Prostate gland (tissue), 2 donors: ENCODE data around the gene FUZ.

Source experiments
- CTCF ChIP-seq, 4 experiments: fragments of 200-600 bp in 2 of 4; fragments of 450-650 bp in 2 of 4; sonication (generic) in 2 of 4; IDR thresholded peaks; 1 replicate in 3 of 4; 2 replicates in 1 of 4; pipeline ENCODE4 v1.5.1; 2016 to 2019; ENCODE audit warnings: antibody characterized with exemption in 4 of 4, mild to moderate bottlenecking in 2 of 4, moderate library complexity in 2 of 4
- POLR2A ChIP-seq: fragments of 450-650 bp; IDR thresholded peaks from one replicate; pipeline ENCODE4 v1.6.1; 2016; ENCODE audit warnings: antibody characterized with exemption, mild to moderate bottlenecking
- POLR2AphosphoS5 ChIP-seq: sonication (generic); formaldehyde crosslinking; IDR thresholded peaks from one replicate; pipeline ENCODE4 v1.6.1; 2017; ENCODE audit warnings: antibody characterized with exemption

GRCh38 chr19:49767967-49768581 lies 45.0 kb downstream of the FUZ start:
- TF ChIP-seq POLR2AphosphoS5 (no peak), CTCF (IDR thresholded peaks at IDR 0.05) (no peak), POLR2A (no peak)
